Tibial nerve (tissue), 4 donors: Measurements from ENCODE around the gene XIRP1. TPM values are rescaled to one million over a fixed set of nuclear protein-coding genes. Genes with fewer than 3 reads are reported as not detected.

Experiments
- DNase-seq, 2 donors: peaks; one replicate each; pipeline ENCODE4 v3.0.0-alpha.2; 2019; ENCODE audit warnings: low spot score in 2 of 2
- H3K27ac ChIP-seq, 4 donors: fragments of 200-600 bp; sonication (generic) in 3 of 4; one replicate each; pipeline ENCODE4 v1.5.1; 2017 to 2019; ENCODE audit warnings: mild to moderate bottlenecking in 1 of 4
- H3K27me3 ChIP-seq, 2 donors: fragments of 200-600 bp; sonication (generic) in 1 of 2; one replicate each; pipeline versions ENCODE4 v1.5.1 to v1.6.0; 2017 to 2019
- H3K36me3 ChIP-seq, 3 donors: fragments of 200-600 bp; sonication (generic); one replicate each; pipeline ENCODE4 v1.5.1; 2018 to 2019
- H3K4me1 ChIP-seq, 4 donors: fragments of 200-600 bp; sonication (generic) in 3 of 4; one replicate each; pipeline ENCODE4 v1.5.1; 2017 to 2019
- H3K4me3 ChIP-seq, 4 donors: fragments of 200-600 bp; sonication (generic) in 3 of 4; one replicate each; pipeline ENCODE4 v1.5.1; 2017 to 2019; ENCODE audit warnings: mild to moderate bottlenecking in 1 of 4, moderate library complexity in 1 of 4
- H3K9me3 ChIP-seq, 4 donors: fragments of 200-600 bp; sonication (generic) in 3 of 4; one replicate each; pipeline ENCODE4 v1.5.1; 2017 to 2019
- EP300 ChIP-seq, 2 donors: sonication (generic); formaldehyde crosslinking; IDR thresholded peaks; one replicate each; pipeline ENCODE4 v1.6.1; 2017; ENCODE audit warnings: antibody characterized with exemption in 2 of 2, mild to moderate bottlenecking in 1 of 2
- POLR2A ChIP-seq, 2 donors: fragments of 450-650 bp; IDR thresholded peaks; one replicate each; pipeline ENCODE4 v1.6.1; 2017; ENCODE audit warnings: antibody characterized with exemption in 2 of 2, mild to moderate bottlenecking in 2 of 2, moderate library complexity in 2 of 2
- WGBS, 2 donors: methylation state at CpG; one replicate each; pipeline ENCODE4 v1.1.5; 2018; 5-methylcytosine and 5-hydroxymethylcytosine counted together
- total RNA-seq, 4 donors: library from RNA; depleted of rRNA; stranded (reverse); fragments of >200 nt; gene quantifications; one replicate each; pipeline ENCODE4 v1.1.0, GENCODE V29; 2016
- TF ChIP-seq, protein P1 (sequence below), 5 experiments: fragments of 200-600 bp in 3 of 5; fragments of 450-650 bp in 2 of 5; sonication (generic) in 3 of 5; IDR thresholded peaks; one replicate each; pipeline ENCODE4 v1.5.1; 2016 to 2019; ENCODE audit warnings: antibody characterized with exemption in 5 of 5, mild to moderate bottlenecking in 3 of 5, moderate library complexity in 2 of 5

The XIRP1 gene
- total RNA-seq, 4 donors from 2014 or later, result not detected

DNA sequence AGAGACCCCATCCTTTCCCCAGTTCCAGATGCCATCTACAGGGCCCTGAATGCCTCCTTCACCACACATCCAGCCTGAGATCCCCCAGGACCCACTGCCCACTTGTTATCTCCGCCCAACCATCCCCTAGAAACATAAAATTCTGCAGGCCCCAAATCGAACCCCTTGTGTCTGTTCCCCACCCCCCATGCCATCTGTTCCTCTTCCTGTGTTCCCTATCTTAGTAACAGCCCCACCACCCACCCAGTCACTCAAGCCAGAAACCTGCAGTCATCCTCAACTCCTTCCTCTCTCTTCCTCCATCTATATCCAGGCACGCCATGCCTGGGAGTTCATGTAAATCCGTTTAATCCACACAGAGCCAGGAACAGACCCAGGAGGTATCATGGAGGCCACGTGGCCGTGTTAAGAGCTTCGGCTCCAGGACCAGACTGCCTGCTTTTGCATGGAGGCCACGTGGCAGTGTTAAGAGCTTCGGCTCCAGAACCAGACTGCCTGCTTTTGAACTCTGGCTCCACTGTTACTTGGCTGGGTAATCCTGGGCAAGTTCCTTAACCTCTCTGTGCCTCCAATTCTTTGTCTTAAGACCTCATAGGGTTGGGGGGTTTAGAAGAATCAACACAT, 43.8 kb downstream of the XIRP1 start:
- Histone ChIP-seq H3K36me3 (peaks cover 2 to 28% (median 16%) of the 10 kb centered on the region in 3 donors), H3K4me1 (peaks cover 0 to 72% (median 58%) of the 10 kb centered on the region in 4 donors), H3K27me3 (no peaks in the 10 kb centered on the region), H3K4me3 (no peak overlapping the region), H3K9me3 (no peaks in the 10 kb centered on the region), H3K27ac (peak overlapping the region; percentile 24 to 100 (median 99))
- TF ChIP-seq, protein P1, sequence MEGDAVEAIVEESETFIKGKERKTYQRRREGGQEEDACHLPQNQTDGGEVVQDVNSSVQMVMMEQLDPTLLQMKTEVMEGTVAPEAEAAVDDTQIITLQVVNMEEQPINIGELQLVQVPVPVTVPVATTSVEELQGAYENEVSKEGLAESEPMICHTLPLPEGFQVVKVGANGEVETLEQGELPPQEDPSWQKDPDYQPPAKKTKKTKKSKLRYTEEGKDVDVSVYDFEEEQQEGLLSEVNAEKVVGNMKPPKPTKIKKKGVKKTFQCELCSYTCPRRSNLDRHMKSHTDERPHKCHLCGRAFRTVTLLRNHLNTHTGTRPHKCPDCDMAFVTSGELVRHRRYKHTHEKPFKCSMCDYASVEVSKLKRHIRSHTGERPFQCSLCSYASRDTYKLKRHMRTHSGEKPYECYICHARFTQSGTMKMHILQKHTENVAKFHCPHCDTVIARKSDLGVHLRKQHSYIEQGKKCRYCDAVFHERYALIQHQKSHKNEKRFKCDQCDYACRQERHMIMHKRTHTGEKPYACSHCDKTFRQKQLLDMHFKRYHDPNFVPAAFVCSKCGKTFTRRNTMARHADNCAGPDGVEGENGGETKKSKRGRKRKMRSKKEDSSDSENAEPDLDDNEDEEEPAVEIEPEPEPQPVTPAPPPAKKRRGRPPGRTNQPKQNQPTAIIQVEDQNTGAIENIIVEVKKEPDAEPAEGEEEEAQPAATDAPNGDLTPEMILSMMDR (IDR thresholded peaks at IDR 0.05), result no peak
- TF ChIP-seq EP300 (IDR thresholded peaks at IDR 0.05) (no peak), POLR2A (IDR thresholded peaks at IDR 0.05) (no peak)
- no peak for DNase-seq
- WGBS, 2 donors, result 51 to 54% methylated on average over 9 of the region's 9 CpGs

GRCh38 chr3:39147711-39148434, 44.5 kb downstream of the XIRP1 start:
- Histone ChIP-seq H3K9me3 (no peaks in the 10 kb centered on the region), H3K4me1 (peaks cover 0 to 79% (median 58%) of the 10 kb centered on the region in 4 donors), H3K27ac (peak overlapping the region; percentile 24 to 100 (median 96)), H3K27me3 (no peaks in the 10 kb centered on the region), H3K36me3 (peaks cover 4 to 35% (median 22%) of the 10 kb centered on the region in 3 donors), H3K4me3 (peak overlapping the region in 2 of 4 donors; percentile 7 to 13)
- 35 to 43% methylated on average over 9 of the region's 9 CpGs for WGBS, 2 donors
- DNase-seq, result no peak
- TF ChIP-seq, protein P1 (IDR thresholded peaks at IDR 0.05), result no peak
- TF ChIP-seq POLR2A (IDR thresholded peaks at IDR 0.05) (no peak), EP300 (IDR thresholded peaks at IDR 0.05) (peak in 1 of 2 donors; percentile 7)

- Histone ChIP-seq H3K9me3 (no peaks in the 10 kb centered on the region), H3K27me3 (no peaks in the 10 kb centered on the region), H3K36me3 (peaks cover 4 to 45% (median 26%) of the 10 kb centered on the region in 3 donors), H3K4me1 (peaks cover 0 to 83% (median 60%) of the 10 kb centered on the region in 4 donors), H3K4me3 (peak overlapping the region in 3 of 4 donors; percentile 7 to 23 (median 13)), H3K27ac (peak overlapping the region; percentile 24 to 100 (median 96))
- TF ChIP-seq EP300 (IDR thresholded peaks at IDR 0.05) (peak in 1 of 2 donors; percentile 50), POLR2A (IDR thresholded peaks at IDR 0.05) (no peak)
- TF ChIP-seq, protein P1 (IDR thresholded peaks at IDR 0.05), result peak in 1 of 5 experiments; percentile 8
- 13 to 15% methylated on average over 13 to 15 of the region's 15 CpGs for WGBS, 2 donors
- DNase-seq, result peak; percentile 68 to 76
These were observed 45.5 kb downstream of the XIRP1 start for GRCh38 chr3:39146611-39147591.

GRCh38 chr3:39146083-39146501, 46.3 kb downstream of the XIRP1 start:
- 52 to 68% methylated on average over 11 of the region's 11 CpGs for WGBS, 2 donors
- no peak for TF ChIP-seq POLR2A (IDR thresholded peaks at IDR 0.05)
- no peak for TF ChIP-seq EP300 (IDR thresholded peaks at IDR 0.05)
- TF ChIP-seq, protein P1 (IDR thresholded peaks at IDR 0.05), result peak in 2 of 5 experiments; percentile 19 to 27
- Histone ChIP-seq H3K27ac (peak overlapping the region in 3 of 4 donors; percentile 70 to 100 (median 99)), H3K27me3 (no peaks in the 10 kb centered on the region), H3K36me3 (peaks cover 4 to 53% (median 26%) of the 10 kb centered on the region in 3 donors), H3K4me1 (peaks cover 0 to 83% (median 61%) of the 10 kb centered on the region in 4 donors), H3K4me3 (no peak overlapping the region), H3K9me3 (no peaks in the 10 kb centered on the region)
- no peak for DNase-seq
